K562 (cell line): ENCODE measurements around the gene TENT4B. TPM values are rescaled to one million over a fixed set of nuclear protein-coding genes. Genes with fewer than 3 reads are reported as not detected.
A peak's percentile ranks its signal among the peaks of the same experiment; 100 is the strongest.

ENCODE experiments used
- ATAC-seq: fragments of 200-7000 bp; cut with Tn5 transposase; 3 replicates; pipeline ENCODE4 v1.9.1; 2020; ENCODE audit warnings: moderate library complexity
- BruUV-seq: library from RNA; stranded (reverse); fragments of 400-500 nt; replicated peaks from 2 replicates; lab custom pipeline; 2021; lab: Mats Ljungman, UMichigan
- CTCF ChIA-PET: fragments of 300-600 bp; formaldehyde crosslinking; extraction: SDS; loops from one replicate; lab custom pipeline; 2021; ENCODE audit warnings: low intra/inter-chr PET ratio; lab: Yijun Ruan, JAX
- POLR2A ChIA-PET: fragments of 300-600, 350-650 bp; sonication (Branson Sonifier 250); formaldehyde crosslinking; extraction: SDS; loops from one replicate; lab custom pipeline; 2021; ENCODE audit warnings: antibody characterized with exemption, inconsistent platforms; lab: Yijun Ruan, JAX
- DNase-seq, 4 experiments: peaks; one replicate each; pipeline versions ENCODE4 v3.0.0 to v3.0.0-alpha.2; 2011 to 2018; ENCODE audit warnings: low spot score in 3 of 4, mixed read lengths in 3 of 4; ENCODE audit errors: extremely low read depth in 1 of 4
- FAIRE-seq: peaks from 2 replicates; lab custom pipeline; 2011; peaks lifted over from hg19 to GRCh38; lab: Jason Lieb, UNC
- H2AFZ ChIP-seq: 2 replicates; pipeline ENCODE4 v1.6.0; 2011; ENCODE audit warnings: low read depth, low read length, control low read depth, inconsistent platforms
- H3K27ac ChIP-seq: fragments of 200-600 bp; 3 replicates; pipeline ENCODE4 v1.8.0; 2011; ENCODE audit warnings: low read depth, mild to moderate bottlenecking, control low read depth, inconsistent platforms, low read length, moderate library complexity, mixed read lengths; ENCODE audit errors: extremely low read depth
- H3K27me3 ChIP-seq, 2 experiments: fragments of 300-600 bp in 1 of 2; 2 replicates in 1 of 2; 3 replicates in 1 of 2; pipeline versions ENCODE4 v1.6.0 to v1.8.0; 2011; ENCODE audit warnings: inconsistent platforms in 2 of 2, low read length in 2 of 2, mild to moderate bottlenecking in 1 of 2, mixed read lengths in 1 of 2, moderate library complexity in 1 of 2; ENCODE audit not compliant: control insufficient read depth in 2 of 2, insufficient read depth in 2 of 2
- H3K36me3 ChIP-seq: fragments of 300-600 bp; 3 replicates; pipeline ENCODE4 v1.8.0; 2011; ENCODE audit warnings: mild to moderate bottlenecking, low read length, inconsistent platforms; ENCODE audit not compliant: control insufficient read depth, insufficient read depth
- H3K4me1 ChIP-seq, 2 experiments: fragments of 200-600 bp in 1 of 2; replicated peaks in 1 of 2; 2 replicates in 1 of 2; 3 replicates in 1 of 2; pipeline versions ENCODE4 v1.5.1 to v1.8.0; 2011; ENCODE audit warnings: inconsistent platforms in 2 of 2, low read length in 2 of 2, mild to moderate bottlenecking in 1 of 2, mixed read lengths in 1 of 2, moderate library complexity in 1 of 2; ENCODE audit not compliant: control insufficient read depth in 2 of 2, insufficient read depth in 2 of 2
- H3K4me2 ChIP-seq: 2 replicates; pipeline ENCODE4 v1.6.1; 2011; ENCODE audit warnings: low read length, control low read depth, inconsistent platforms, mixed read lengths; ENCODE audit not compliant: insufficient read depth
- H3K4me3 ChIP-seq: fragments of 200-600 bp; sonication (generic), shearing (Covaris generic); 2 replicates; pipeline ENCODE4 v1.5.1; 2016; ENCODE audit warnings: control low read depth, inconsistent platforms
- H3K79me2 ChIP-seq: fragments of 200-600 bp; 3 replicates; pipeline ENCODE4 v1.8.0; 2011; ENCODE audit warnings: low read length, inconsistent platforms; ENCODE audit not compliant: control insufficient read depth, insufficient read depth
- H3K9ac ChIP-seq, 2 experiments: 2 replicates each; pipeline versions ENCODE4 v1.6.0 to v1.6.1; 2011; ENCODE audit warnings: low read depth in 2 of 2, low read length in 2 of 2, control low read depth in 1 of 2, inconsistent platforms in 1 of 2, mild to moderate bottlenecking in 1 of 2, mixed read lengths in 1 of 2; ENCODE audit not compliant: insufficient read depth in 1 of 2
- H3K9me1 ChIP-seq: one replicate; pipeline ENCODE4 v1.6.0; 2011; ENCODE audit warnings: inconsistent platforms, mild to moderate bottlenecking, low read length, moderate library complexity; ENCODE audit not compliant: control insufficient read depth, insufficient read depth
- H3K9me3 ChIP-seq: replicated peaks from 2 replicates; pipeline ENCODE4 v1.5.1; 2011; ENCODE audit warnings: low read depth, low read length, inconsistent platforms; ENCODE audit not compliant: control insufficient read depth, insufficient read depth
- H4K20me1 ChIP-seq: replicated peaks from 2 replicates; pipeline ENCODE4 v1.6.1; 2011; ENCODE audit warnings: low read length, inconsistent platforms, mixed read lengths; ENCODE audit not compliant: control insufficient read depth, insufficient read depth
- DPF2 ChIP-seq: fragments of 450-650 bp; IDR thresholded peaks from 2 replicates; pipeline ENCODE4 v1.6.1; 2016
- HNRNPLL ChIP-seq: fragments of 200-400 bp; formaldehyde crosslinking; IDR thresholded peaks from 2 replicates; pipeline ENCODE4 v1.6.1; 2017; ENCODE audit warnings: low read length, low read depth, mild to moderate bottlenecking; ENCODE audit not compliant: poor library complexity, severe bottlenecking
- NCOR1 ChIP-seq: fragments of 450-650 bp; IDR thresholded peaks from 2 replicates; pipeline ENCODE4 v1.6.1; 2016; ENCODE audit warnings: mild to moderate bottlenecking, moderate library complexity
- PKNOX1 ChIP-seq: fragments of 450-650 bp; IDR thresholded peaks from 2 replicates; pipeline ENCODE4 v1.6.1; 2016
- USF2 ChIP-seq: sonication (generic); formaldehyde crosslinking; IDR thresholded peaks from 2 replicates; pipeline ENCODE4 v1.5.0; 2020; ENCODE audit warnings: missing genetic modification reagents
- ZZZ3 ChIP-seq: fragments of 450-650 bp; IDR thresholded peaks from 2 replicates; pipeline ENCODE4 v1.6.1; 2016; ENCODE audit warnings: antibody characterized with exemption, mild to moderate bottlenecking, moderate library complexity
- WGBS: fragments of 100-300 bp; shearing (Covaris generic); methylation state at CpG from one replicate; pipeline ENCODE4 v1.1.6; 2016; ENCODE audit warnings: low coverage, mixed read lengths; ENCODE audit not compliant: insufficient coverage; ENCODE audit errors: missing lambda C conversion rate; 5-methylcytosine and 5-hydroxymethylcytosine counted together
- in situ Hi-C: fragments of 300-500 bp; cut with MboI; formaldehyde crosslinking; loops from 4 replicates; pipeline ENCODE4 v1.15.0; 2018; ENCODE audit warnings: inconsistent platforms, mixed read lengths
- intact Hi-C: fragments of 100-400 bp; cut with micrococcal nuclease; formaldehyde crosslinking; loops from 2 replicates; pipeline ENCODE4 v1.14.2; 2022
- polyA plus RNA-seq, 8 experiments: library from polyadenylated mRNA; depleted of rRNA in 4 of 8; stranded (reverse) in 5 of 8; unstranded in 3 of 8; fragments of >200 nt; fragmentation: Nextera tagmentation in 2 of 8; fragmentation: Illumina TruSeq in 1 of 8; extraction: Ambion mirVana in 2 of 8; extraction: Trizol in 1 of 8; gene quantifications; 2 replicates each; pipeline versions ENCODE4 v1.2.1 to v1.2.3, GENCODE V29; 2011 to 2014; ENCODE audit warnings: inconsistent platforms in 1 of 8, missing spikeins in 1 of 8
- total RNA-seq, 7 experiments: library from RNA; depleted of rRNA in 6 of 7; stranded (reverse); fragments of >200 nt in 6 of 7; fragmentation: Illumina TruSeq in 2 of 7; extraction: Trizol in 2 of 7; gene quantifications; 2 replicates each; pipeline versions ENCODE4 v1.2.1 to v1.2.3, GENCODE V29; 2011 to 2021; ENCODE audit warnings: low replicate concordance in 1 of 7

The TENT4B gene
- total and polyA plus RNA-seq, 9 of the 15 experiments (the other 6 are each of a cell fraction or from before 2014, with no cell fraction given), result 5.2 to 8.4 (median 7.0) TPM

DNA sequence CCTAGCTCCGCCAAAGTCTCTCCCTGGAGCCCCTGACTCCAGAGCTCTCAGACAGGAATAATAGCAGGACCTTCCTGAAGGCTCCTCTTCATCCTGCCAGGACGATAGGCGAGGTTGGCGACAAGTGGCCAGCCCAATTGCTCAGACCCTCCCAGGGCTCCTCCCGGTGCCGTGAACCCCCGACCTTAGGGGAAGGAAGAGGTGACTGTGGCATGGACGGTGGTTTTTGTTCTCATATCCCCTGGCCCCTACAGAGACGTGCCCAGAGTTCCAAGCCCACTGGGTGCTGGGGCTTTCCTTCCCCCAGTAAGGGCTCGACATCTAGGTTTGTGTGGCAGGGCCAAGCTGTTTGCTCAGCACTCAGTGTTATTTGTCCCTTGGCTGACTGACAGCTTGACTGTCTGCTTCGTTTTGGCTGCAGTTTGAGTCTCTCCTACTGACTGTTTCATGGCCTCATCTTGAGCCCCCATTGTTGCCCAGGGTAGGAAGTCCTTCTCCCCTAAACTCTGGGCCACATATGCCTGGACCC is 108.7 kb downstream of the TENT4B start:
- POLR2A ChIA-PET, result interaction anchor here (0.7 to 3.8 kb wide), 3 partner anchors 7 to 18 kb away, joined by 3 to 22 read pairs (median 3); no protein-coding TSS in a partner anchor
- WGBS, result 66% methylated on average over 11 of the region's 11 CpGs
- no peak for FAIRE-seq

More for the DNA sequence above, 108.7 kb downstream of the TENT4B start:
- H3K36me3 ChIP-seq, result no peaks in the 10 kb centered on the region
- H3K4me2 ChIP-seq, result peak overlapping the region; percentile 24
- CTCF ChIA-PET, result no interaction called here
- peaks cover 57% of the 10 kb centered on the region for H3K79me2 ChIP-seq
- TF ChIP-seq NCOR1 (no peak), HNRNPLL (no peak), DPF2 (no peak), USF2 (no peak), ZZZ3 (no peak), PKNOX1 (peak; percentile 84)
- TF ChIP-seq, all 486 proteins: peak for 1
- H3K9ac ChIP-seq, result peak overlapping the region; percentile 20 to 78; a peak in 3 of 4 replicates
- H3K9me1 ChIP-seq, result no peaks in the 10 kb centered on the region
- in situ Hi-C loops (loop anchor here (25.0 kb wide), 1 partner anchor 1649 kb away; the partner anchor contains the start of gene N4BP1), intact Hi-C loops (no loop called here)
- peaks cover 68 to 69% of the 10 kb centered on the region in 2 experiments for H3K4me1 ChIP-seq
- no peak overlapping the region for H2AFZ ChIP-seq
- no peaks in the 10 kb centered on the region for H3K27me3 ChIP-seq
- H4K20me1 ChIP-seq, result no peaks in the 10 kb centered on the region
- no peak for DNase-seq
- H3K27ac ChIP-seq, result peak overlapping the region; percentile 51; the same call in 2 of the 3 replicates
- no peaks in the 10 kb centered on the region for H3K9me3 ChIP-seq
- no peak for ATAC-seq
- no TSS peak for BruUV-seq
- H3K4me3 ChIP-seq, result no peak overlapping the region
